NCI-H1930 (cell line): ENCODE results near the gene GSTO2.

Experiments used
- DNase-seq, 2 experiments: peaks; one replicate each; lab custom pipeline; 2025; lab: John Stamatoyannopoulos, UW

The GSTO2 gene

GRCh38 chr10:104307576-104308438 is 38.8 kb downstream of the GSTO2 start:
- no peak for DNase-seq

GRCh38 chr10:104308439-104308903 is 39.5 kb downstream of the GSTO2 start:
- no peak for DNase-seq

GRCh38 chr10:104309980-104310978 is 41.3 kb downstream of the GSTO2 start:
- no peak for DNase-seq

DNA sequence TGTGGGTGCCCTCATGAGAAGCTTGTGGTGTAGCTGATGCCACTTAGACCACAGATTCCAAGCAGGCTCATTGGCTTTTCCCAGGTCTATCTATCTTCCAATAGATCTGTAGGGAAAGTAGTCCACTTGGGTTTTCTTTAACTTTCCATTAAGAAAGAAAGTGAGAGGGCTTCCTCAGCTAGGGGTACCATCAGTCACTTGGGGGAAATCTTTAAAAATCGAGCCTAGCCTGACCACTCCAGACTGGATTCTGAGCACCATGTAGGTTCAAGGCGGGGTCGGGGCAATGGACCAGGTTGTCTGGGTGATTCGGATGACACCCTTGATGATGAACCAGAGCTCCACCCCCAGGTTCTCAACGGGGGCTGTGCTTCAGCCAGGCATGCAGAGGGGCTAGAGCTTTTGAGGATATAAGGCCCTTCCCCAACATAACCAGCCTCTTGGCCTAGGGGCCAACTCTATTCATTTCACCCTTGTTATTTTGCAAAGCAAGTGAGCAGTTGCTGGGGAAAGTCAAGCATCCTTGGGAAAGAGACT is 42.3 kb downstream of the GSTO2 start:
- DNase-seq: no peak

- no peak for DNase-seq
Observed at GRCh38 chr10:104314591-104315485, 45.9 kb downstream of the GSTO2 start.

GRCh38 chr10:104315486-104315921 is 46.5 kb downstream of the GSTO2 start:
- no peak for DNase-seq

GRCh38 chr10:104316321-104317099 is 47.5 kb downstream of the GSTO2 start:
- no peak for DNase-seq

GRCh38 chr10:104317269-104317710 is 48.3 kb downstream of the GSTO2 start:
- DNase-seq: no peak

DNA sequence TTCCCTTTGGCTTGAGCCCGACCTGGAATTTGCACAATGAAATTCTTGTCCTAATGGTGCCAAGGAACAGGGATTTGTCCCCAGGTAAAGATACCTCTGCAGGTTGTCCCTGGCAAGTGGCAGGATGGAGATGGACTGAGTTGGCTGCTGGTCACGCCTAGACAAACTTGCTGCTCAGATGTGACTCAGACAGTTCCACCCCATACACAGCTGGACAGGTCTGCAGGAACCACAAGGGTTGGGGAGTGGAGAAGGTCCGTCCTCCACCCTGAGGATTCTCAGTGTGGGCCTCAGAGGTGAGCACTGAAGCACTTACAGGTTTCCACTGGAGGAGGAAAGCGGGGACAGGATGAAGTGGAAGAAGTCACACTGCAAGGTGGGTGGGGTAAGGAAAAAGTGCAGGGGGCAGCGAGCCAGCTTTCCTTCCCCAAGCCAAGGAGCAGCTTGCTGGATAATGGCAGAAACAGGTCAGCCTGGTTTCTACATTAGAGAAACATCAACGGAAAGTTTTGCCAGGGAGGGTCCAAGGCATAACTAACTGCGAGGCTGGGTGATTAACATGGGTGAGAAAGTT is 48.8 kb downstream of the GSTO2 start:
- DNase-seq: no peak

DNA sequence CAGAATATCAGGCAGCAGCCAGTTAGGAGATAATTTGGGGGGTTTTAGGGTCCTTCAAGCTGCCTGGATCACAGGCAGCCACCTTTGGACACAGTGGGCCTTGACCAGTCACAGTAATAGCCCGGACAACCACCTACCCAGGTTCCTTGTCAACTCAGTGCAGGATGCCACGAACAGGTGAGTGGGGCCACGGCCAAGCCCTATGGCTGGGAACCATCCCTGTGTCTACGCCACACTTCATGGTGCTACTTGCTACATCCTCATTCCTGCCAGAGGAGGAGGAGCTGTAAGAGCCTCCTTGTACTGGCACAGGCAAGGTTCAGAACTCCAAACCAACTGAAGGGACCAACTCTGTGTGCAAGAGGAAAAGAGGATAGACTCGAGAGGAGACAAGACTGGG is 49.3 kb downstream of the GSTO2 start:
- no peak for DNase-seq

GRCh38 chr10:104318810-104319741 is 50.1 kb downstream of the GSTO2 start:
- DNase-seq: no peak

GRCh38 chr10:104321226-104321625 is 52.2 kb downstream of the GSTO2 start:
- DNase-seq: no peak

DNA sequence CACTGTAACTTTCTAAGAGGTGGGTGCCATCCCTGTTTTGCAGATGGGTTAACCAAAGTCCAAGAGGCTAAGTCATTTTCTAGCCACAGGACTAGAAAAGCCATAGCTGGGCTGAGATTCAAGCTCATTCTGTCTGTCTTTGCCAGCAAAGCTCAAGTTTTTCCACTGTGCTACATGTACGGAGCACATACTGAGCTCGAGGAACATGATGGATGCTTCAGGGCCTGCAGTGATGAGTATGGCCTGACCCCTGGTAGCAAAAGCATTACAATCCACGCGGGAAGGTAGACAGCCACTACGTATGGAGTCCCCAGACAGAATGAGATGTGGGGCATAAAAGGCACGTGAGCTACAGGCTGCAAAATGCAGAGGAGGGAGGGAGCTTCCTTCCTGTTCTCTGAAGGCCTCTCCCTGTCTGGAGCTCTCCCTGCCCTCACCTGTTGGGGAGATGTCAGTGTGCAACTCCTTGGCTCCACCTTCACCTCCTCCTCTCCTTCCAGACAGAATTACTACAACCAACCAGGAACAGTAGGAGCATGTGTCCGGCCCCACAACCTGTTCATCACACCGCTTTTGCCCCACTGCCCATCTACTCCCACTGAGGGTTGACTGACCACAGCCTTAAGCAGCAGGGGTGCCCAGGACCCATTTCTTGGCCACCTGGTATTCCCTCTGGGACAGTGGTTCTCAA is 52.9 kb downstream of the GSTO2 start:
- no peak for DNase-seq

- DNase-seq: no peak
Observed at GRCh38 chr10:104322416-104322782, 53.4 kb downstream of the GSTO2 start.

GRCh38 chr10:104323085-104323484 is 54.1 kb downstream of the GSTO2 start:
- DNase-seq: no peak

DNA sequence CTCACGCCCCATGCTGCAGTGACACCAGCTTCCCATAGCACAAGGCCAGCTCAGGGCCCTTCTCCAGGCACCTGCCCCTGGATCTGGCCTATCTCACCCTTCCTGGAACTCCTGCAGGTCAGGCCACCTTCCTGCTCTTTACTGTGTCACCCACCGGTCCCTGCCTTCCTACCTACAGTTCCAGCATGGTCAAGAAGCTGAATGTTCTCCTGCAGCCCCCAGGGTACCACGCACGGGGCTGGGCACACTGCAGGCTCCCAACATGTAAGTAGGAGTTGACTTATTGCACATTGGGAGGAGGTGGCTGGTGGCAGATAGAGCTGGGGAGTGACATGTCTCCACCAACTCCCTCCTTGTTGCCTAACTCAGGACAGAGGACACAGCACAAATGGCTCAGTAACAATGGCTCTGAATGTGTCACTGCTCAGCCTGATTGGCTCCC is 54.8 kb downstream of the GSTO2 start:
- DNase-seq: no peak

GRCh38 chr10:104324221-104324686 is 55.3 kb downstream of the GSTO2 start:
- no peak for DNase-seq

- DNase-seq: no peak
Observed at GRCh38 chr10:104324931-104325330, 55.9 kb downstream of the GSTO2 start.
